ENCODE results near the gene C21orf58.

DNA sequence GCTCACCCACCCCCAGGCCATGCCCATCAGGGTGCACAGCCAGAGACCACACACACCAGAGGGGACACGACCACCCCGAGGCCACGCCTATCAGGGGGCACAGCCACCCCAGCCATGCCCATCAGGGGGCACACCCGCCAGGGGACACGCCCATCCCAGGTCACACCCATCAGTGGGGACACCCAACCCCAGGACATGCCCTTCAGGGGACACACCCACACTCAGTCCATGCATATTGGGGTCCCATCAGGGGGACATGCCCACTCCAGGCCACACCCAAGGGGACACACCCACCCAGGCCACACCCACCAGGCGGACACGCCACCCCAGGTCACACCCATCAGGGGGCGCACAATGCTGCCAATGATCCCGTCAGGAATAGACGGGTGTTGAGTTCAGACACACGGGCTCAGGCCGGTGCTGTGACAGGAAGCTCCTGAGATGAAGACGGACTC, 59.0 kb downstream of the C21orf58 start:
- TF ChIP-seq, protein P1, sequence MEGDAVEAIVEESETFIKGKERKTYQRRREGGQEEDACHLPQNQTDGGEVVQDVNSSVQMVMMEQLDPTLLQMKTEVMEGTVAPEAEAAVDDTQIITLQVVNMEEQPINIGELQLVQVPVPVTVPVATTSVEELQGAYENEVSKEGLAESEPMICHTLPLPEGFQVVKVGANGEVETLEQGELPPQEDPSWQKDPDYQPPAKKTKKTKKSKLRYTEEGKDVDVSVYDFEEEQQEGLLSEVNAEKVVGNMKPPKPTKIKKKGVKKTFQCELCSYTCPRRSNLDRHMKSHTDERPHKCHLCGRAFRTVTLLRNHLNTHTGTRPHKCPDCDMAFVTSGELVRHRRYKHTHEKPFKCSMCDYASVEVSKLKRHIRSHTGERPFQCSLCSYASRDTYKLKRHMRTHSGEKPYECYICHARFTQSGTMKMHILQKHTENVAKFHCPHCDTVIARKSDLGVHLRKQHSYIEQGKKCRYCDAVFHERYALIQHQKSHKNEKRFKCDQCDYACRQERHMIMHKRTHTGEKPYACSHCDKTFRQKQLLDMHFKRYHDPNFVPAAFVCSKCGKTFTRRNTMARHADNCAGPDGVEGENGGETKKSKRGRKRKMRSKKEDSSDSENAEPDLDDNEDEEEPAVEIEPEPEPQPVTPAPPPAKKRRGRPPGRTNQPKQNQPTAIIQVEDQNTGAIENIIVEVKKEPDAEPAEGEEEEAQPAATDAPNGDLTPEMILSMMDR (IDR thresholded peaks at IDR 0.05), result no peak
- TF ChIP-seq POLR2A (IDR thresholded peaks at IDR 0.05), result no peak
- no peak for TF ChIP-seq POLR2AphosphoS5 (IDR thresholded peaks at IDR 0.05; ENCODE audit: insufficient read depth in 1 of 2, low read depth in 1 of 2)
